Esophagus muscularis mucosa (tissue), 4 donors: ENCODE data around the gene PNLIPRP1. TPM values are rescaled to one million over a fixed set of nuclear protein-coding genes. Genes with fewer than 3 reads are reported as not detected.

Source experiments
- DNase-seq: peaks from one replicate; pipeline ENCODE4 v3.0.0-alpha.2; 2017; ENCODE audit errors: extremely low spot score
- H3K27ac ChIP-seq, 4 donors: fragments of 200-600 bp; sonication (generic); replicated peaks in 1 of 4; 1 replicate in 3 of 4; 2 replicates in 1 of 4; pipeline ENCODE4 v1.5.1; 2016 to 2019; ENCODE audit warnings: mild to moderate bottlenecking in 1 of 4
- H3K27me3 ChIP-seq, 4 donors: fragments of 200-600 bp; sonication (generic); one replicate each; pipeline versions ENCODE4 v1.5.1 to v1.6.0; 2016 to 2019
- H3K36me3 ChIP-seq, 4 donors: fragments of 200-600 bp; sonication (generic); one replicate each; pipeline ENCODE4 v1.5.1; 2016 to 2019
- H3K4me1 ChIP-seq, 4 donors: fragments of 200-600 bp; sonication (generic); one replicate each; pipeline ENCODE4 v1.5.1; 2016 to 2019
- H3K4me3 ChIP-seq, 4 donors: fragments of 200-600 bp; sonication (generic); 1 replicate in 2 of 4; 2 replicates in 2 of 4; pipeline ENCODE4 v1.5.1; 2016 to 2019; ENCODE audit warnings: mild to moderate bottlenecking in 4 of 4, moderate library complexity in 1 of 4
- H3K9me3 ChIP-seq, 4 donors: fragments of 200-600 bp; sonication (generic); 1 replicate in 3 of 4; 2 replicates in 1 of 4; pipeline ENCODE4 v1.5.1; 2016 to 2019
- CTCF ChIP-seq, 3 experiments: fragments of 200-600 bp in 2 of 3; fragments of 450-650 bp in 1 of 3; sonication (generic) in 2 of 3; IDR thresholded peaks; one replicate each; pipeline ENCODE4 v1.5.1; 2017 to 2019; ENCODE audit warnings: antibody characterized with exemption in 3 of 3, mild to moderate bottlenecking in 2 of 3, moderate library complexity in 1 of 3
- EP300 ChIP-seq: sonication (generic); formaldehyde crosslinking; IDR thresholded peaks from one replicate; pipeline ENCODE4 v1.6.1; 2017; ENCODE audit warnings: antibody characterized with exemption
- POLR2A ChIP-seq: fragments of 450-650 bp; IDR thresholded peaks from one replicate; pipeline ENCODE4 v1.6.1; 2017; ENCODE audit warnings: antibody characterized with exemption, moderate library complexity, mild to moderate bottlenecking, low read depth
- POLR2AphosphoS5 ChIP-seq, 2 donors: sonication (generic); formaldehyde crosslinking; IDR thresholded peaks; one replicate each; pipeline ENCODE4 v1.6.1; 2017; ENCODE audit warnings: antibody characterized with exemption in 2 of 2
- WGBS: methylation state at CpG from one replicate; pipeline ENCODE4 v1.1.5; 2018; 5-methylcytosine and 5-hydroxymethylcytosine counted together
- intact Hi-C: fragments of 100-400 bp; cut with DNase I; formaldehyde crosslinking; loops from one replicate; pipeline ENCODE4 v1.15.1; 2023
- total RNA-seq, 4 donors: library from RNA; depleted of rRNA; stranded (reverse); fragments of >200 nt; gene quantifications; one replicate each; pipeline versions ENCODE4 v1.1.0 to v1.2.1, GENCODE V29; 2016

The PNLIPRP1 gene
- total RNA-seq, 4 donors from 2014 or later, result not detected

GRCh38 chr10:116631871-116632295, 41.1 kb downstream of the PNLIPRP1 start:
- no peak overlapping the region for H3K4me3 ChIP-seq
- peak; percentile 89 for DNase-seq
- WGBS, result 88% methylated on average over 6 of the region's 6 CpGs
- H3K27ac ChIP-seq, result no peak overlapping the region
- intact Hi-C loops, result no loop called here
- no peaks in the 10 kb centered on the region for H3K36me3 ChIP-seq
- H3K4me1 ChIP-seq, result peaks cover 4 to 9% (median 8%) of the 10 kb centered on the region in 4 donors
- no peaks in the 10 kb centered on the region for H3K9me3 ChIP-seq
- peaks cover 0 to 10% (median 4%) of the 10 kb centered on the region in 4 donors for H3K27me3 ChIP-seq
- no peak for TF ChIP-seq CTCF (IDR thresholded peaks at IDR 0.05)
- no peak for TF ChIP-seq POLR2AphosphoS5 (IDR thresholded peaks at IDR 0.05)
- TF ChIP-seq POLR2A, result no peak

- TF ChIP-seq POLR2AphosphoS5 (IDR thresholded peaks at IDR 0.05) (no peak), EP300 (no peak), CTCF (IDR thresholded peaks at IDR 0.05) (no peak), POLR2A (no peak)
- peak; percentile 77 for DNase-seq
- Histone ChIP-seq H3K4me1 (peaks cover under 1 to 2% (median under 1%) of the 10 kb centered on the region in 4 donors), H3K4me3 (no peak overlapping the region), H3K36me3 (no peaks in the 10 kb centered on the region), H3K9me3 (no peaks in the 10 kb centered on the region), H3K27me3 (peaks cover 0 to 2% (median under 1%) of the 10 kb centered on the region in 4 donors), H3K27ac (no peak overlapping the region)
- WGBS, result 89% methylated on average over 17 of the region's 17 CpGs
- intact Hi-C loops, result no loop called here
Observed at GRCh38 chr10:116632596-116633215, 41.9 kb downstream of the PNLIPRP1 start.

GRCh38 chr10:116633216-116633600, 42.4 kb downstream of the PNLIPRP1 start:
- H3K4me1 ChIP-seq, result no peaks in the 10 kb centered on the region
- TF ChIP-seq EP300 (no peak), CTCF (IDR thresholded peaks at IDR 0.05) (no peak), POLR2A (no peak), POLR2AphosphoS5 (IDR thresholded peaks at IDR 0.05) (no peak)
- H3K27me3 ChIP-seq, result no peaks in the 10 kb centered on the region
- WGBS, result 98% methylated on average over 7 of the region's 8 CpGs
- H3K9me3 ChIP-seq, result no peaks in the 10 kb centered on the region
- H3K27ac ChIP-seq, result no peak overlapping the region
- H3K4me3 ChIP-seq, result no peak overlapping the region
- peak; percentile 34 for DNase-seq
- intact Hi-C loops, result no loop called here
- no peaks in the 10 kb centered on the region for H3K36me3 ChIP-seq

- TF ChIP-seq EP300, result no peak
- no peak for TF ChIP-seq POLR2A
- no peak for TF ChIP-seq POLR2AphosphoS5 (IDR thresholded peaks at IDR 0.05)
- no peak for TF ChIP-seq CTCF (IDR thresholded peaks at IDR 0.05)
- intact Hi-C loops, result no loop called here
- Histone ChIP-seq H3K4me3 (no peak overlapping the region), H3K27me3 (no peaks in the 10 kb centered on the region), H3K4me1 (no peaks in the 10 kb centered on the region), H3K36me3 (no peaks in the 10 kb centered on the region), H3K27ac (no peak overlapping the region), H3K9me3 (no peaks in the 10 kb centered on the region)
- WGBS, result 87% methylated on average over 9 of the region's 11 CpGs
- peak; percentile 66 for DNase-seq
Observed at GRCh38 chr10:116634126-116634975, 43.6 kb downstream of the PNLIPRP1 start.
